Psoas muscle (tissue), 8 donors: ENCODE results near the gene FLNB. TPM values are rescaled to one million over a fixed set of nuclear protein-coding genes. Genes with fewer than 3 reads are reported as not detected.

Experiments
- ATAC-seq, 4 donors: fragments of 200-7000 bp; cut with Tn5 transposase; one replicate each; pipeline ENCODE4 v1.9.1; 2020; ENCODE audit warnings: moderate library complexity in 3 of 4, mild to moderate bottlenecking in 2 of 4
- DNase-seq, 2 donors: peaks; one replicate each; pipeline ENCODE4 v3.0.0-alpha.2; 2020
- H3K27ac ChIP-seq: fragments of 200-600 bp; one replicate; pipeline ENCODE4 v1.8.0; 2022
- H3K27me3 ChIP-seq, 3 donors: fragments of 200-600 bp in 1 of 3; one replicate each; pipeline versions ENCODE4 v1.6.1 to v1.8.0; 2013 to 2022; ENCODE audit warnings: low read length in 2 of 3, mild to moderate bottlenecking in 2 of 3, moderate library complexity in 1 of 3; ENCODE audit not compliant: insufficient read depth in 3 of 3
- H3K36me3 ChIP-seq, 2 donors: fragments of 200-600 bp in 1 of 2; one replicate each; pipeline versions ENCODE4 v1.6.1 to v1.8.0; 2013 to 2022; ENCODE audit warnings: low read depth in 1 of 2, mild to moderate bottlenecking in 1 of 2, moderate library complexity in 1 of 2; ENCODE audit not compliant: insufficient read depth in 1 of 2
- H3K4me1 ChIP-seq: fragments of 200-600 bp; one replicate; pipeline ENCODE4 v1.8.0; 2022
- H3K4me3 ChIP-seq: fragments of 200-600 bp; one replicate; pipeline ENCODE4 v1.8.0; 2022; ENCODE audit warnings: mild to moderate bottlenecking
- H3K9me3 ChIP-seq: fragments of 200-600 bp; one replicate; pipeline ENCODE4 v1.8.0; 2022
- WGBS, 3 donors: extraction: QIAGEN DNeasy Blood & Tissue Kit; methylation state at CpG; one replicate each; pipeline versions ENCODE4 v1.1.6 to v1.1.7; 2013; 5-methylcytosine and 5-hydroxymethylcytosine counted together
- intact Hi-C, 2 donors: fragments of 100-400 bp; cut with DNase I; formaldehyde crosslinking; loops; one replicate each; pipeline versions ENCODE4 v1.11.0 to v1.14.2; 2022
- polyA plus RNA-seq, 3 donors: library from polyadenylated mRNA; stranded (reverse); fragments of 200-250 nt; gene quantifications; one replicate each; pipeline ENCODE4 v1.2.3, GENCODE V29; 2013
- total RNA-seq, 4 donors: library from RNA; stranded (reverse); fragmentation: NEBNext Ultra II Directional in 2 of 4; extraction: Animal tissue kit (Norgen Biotek cat#: 25700) in 2 of 4; gene quantifications; one replicate each; pipeline versions ENCODE4 v1.2.1 to v1.2.4, GENCODE V29; 2021 to 2023
- TF ChIP-seq, protein P1 (sequence below): fragments of 200-600 bp; IDR thresholded peaks from one replicate; pipeline ENCODE4 v1.8.0; 2022; ENCODE audit warnings: antibody characterized with exemption
- donor health status: healthy with polysubstance abuse.
- donor health status: DM: no; HTN: no; CAD: no; lungs with moderate emphysema.
- donor health status: Bipolar disorder and iron deficiency.
- donor health status: healthy.
- donor health status: DM: yes; HTN: yes; CAD: no.
- donor health status: DM: no; HTN: no; CAD: no.
- donor health status: DM: no; HTN: no; CAD: no.
- donor health status: DM: yes; HTN: yes; CAD: no.

Gene FLNB
- total and polyA plus RNA-seq, 7 donors, result 6.4 to 17.9 (median 14.7) TPM

DNA sequence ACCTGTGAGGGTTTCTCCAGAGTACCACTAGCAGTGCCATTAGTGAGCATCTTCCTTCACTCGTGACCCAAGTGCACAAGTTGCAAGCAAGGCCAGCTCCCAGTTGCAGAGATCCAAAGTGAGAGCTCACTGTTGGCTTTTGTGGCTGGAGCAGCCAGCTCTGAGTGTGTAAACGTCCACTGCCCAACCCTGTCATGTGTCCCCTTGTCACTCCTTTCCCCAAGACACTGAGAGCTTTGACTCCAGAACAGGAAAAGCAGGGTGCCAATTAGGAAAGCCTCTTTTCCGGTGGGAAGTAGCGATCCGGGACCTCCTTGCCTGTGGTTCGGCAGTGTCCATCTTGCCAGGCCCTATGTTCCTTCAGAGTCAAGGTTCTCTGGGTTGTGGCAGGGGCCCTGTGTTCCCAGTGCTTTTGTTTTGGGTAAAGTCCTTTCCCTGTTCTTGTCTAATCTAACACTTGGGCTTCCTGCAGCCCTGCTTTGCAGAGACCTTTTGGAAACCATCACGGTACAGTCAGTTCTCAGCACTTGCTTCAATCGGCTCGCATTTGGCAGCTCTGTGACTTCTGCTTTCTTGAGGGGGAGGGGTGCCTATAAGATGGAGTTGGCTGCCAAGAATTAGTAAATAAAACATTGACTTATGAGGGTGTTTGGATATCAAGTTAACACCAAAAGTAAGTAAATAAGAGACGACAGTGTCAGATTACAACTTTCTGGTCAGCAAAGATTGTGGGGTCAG lies 112.0 kb downstream of the FLNB start:
- no peaks in the 10 kb centered on the region for H3K9me3 ChIP-seq
- no peaks in the 10 kb centered on the region for H3K4me1 ChIP-seq
- H3K27me3 ChIP-seq, result no peaks in the 10 kb centered on the region
- H3K36me3 ChIP-seq, result peaks cover 0 to 11% of the 10 kb centered on the region in 2 donors
- TF ChIP-seq, protein P1, sequence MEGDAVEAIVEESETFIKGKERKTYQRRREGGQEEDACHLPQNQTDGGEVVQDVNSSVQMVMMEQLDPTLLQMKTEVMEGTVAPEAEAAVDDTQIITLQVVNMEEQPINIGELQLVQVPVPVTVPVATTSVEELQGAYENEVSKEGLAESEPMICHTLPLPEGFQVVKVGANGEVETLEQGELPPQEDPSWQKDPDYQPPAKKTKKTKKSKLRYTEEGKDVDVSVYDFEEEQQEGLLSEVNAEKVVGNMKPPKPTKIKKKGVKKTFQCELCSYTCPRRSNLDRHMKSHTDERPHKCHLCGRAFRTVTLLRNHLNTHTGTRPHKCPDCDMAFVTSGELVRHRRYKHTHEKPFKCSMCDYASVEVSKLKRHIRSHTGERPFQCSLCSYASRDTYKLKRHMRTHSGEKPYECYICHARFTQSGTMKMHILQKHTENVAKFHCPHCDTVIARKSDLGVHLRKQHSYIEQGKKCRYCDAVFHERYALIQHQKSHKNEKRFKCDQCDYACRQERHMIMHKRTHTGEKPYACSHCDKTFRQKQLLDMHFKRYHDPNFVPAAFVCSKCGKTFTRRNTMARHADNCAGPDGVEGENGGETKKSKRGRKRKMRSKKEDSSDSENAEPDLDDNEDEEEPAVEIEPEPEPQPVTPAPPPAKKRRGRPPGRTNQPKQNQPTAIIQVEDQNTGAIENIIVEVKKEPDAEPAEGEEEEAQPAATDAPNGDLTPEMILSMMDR, result no peak
- no peak overlapping the region for H3K27ac ChIP-seq
- 53 to 71% (median 58%) methylated on average over 10 of the region's 10 CpGs for WGBS, 3 donors
- intact Hi-C loops, result no loop called here
- no peak overlapping the region for H3K4me3 ChIP-seq
- peak in 1 of 4 donors; percentile 42 for ATAC-seq
- DNase-seq, result no peak

- DNase-seq (no peak), ATAC-seq (no peak)
- intact Hi-C loops, result no loop called here
- TF ChIP-seq, protein P1, result no peak
- Histone ChIP-seq H3K36me3 (peaks cover 0 to 21% of the 10 kb centered on the region in 2 donors), H3K9me3 (peaks cover 3% of the 10 kb centered on the region), H3K4me3 (no peak overlapping the region), H3K27ac (no peak overlapping the region), H3K4me1 (no peaks in the 10 kb centered on the region), H3K27me3 (no peaks in the 10 kb centered on the region)
- WGBS, 3 donors, result 80 to 83% (median 81%) methylated on average over 11 of the region's 11 CpGs
Observed at GRCh38 chr3:58121183-58121582, 113.0 kb downstream of the FLNB start.

DNA sequence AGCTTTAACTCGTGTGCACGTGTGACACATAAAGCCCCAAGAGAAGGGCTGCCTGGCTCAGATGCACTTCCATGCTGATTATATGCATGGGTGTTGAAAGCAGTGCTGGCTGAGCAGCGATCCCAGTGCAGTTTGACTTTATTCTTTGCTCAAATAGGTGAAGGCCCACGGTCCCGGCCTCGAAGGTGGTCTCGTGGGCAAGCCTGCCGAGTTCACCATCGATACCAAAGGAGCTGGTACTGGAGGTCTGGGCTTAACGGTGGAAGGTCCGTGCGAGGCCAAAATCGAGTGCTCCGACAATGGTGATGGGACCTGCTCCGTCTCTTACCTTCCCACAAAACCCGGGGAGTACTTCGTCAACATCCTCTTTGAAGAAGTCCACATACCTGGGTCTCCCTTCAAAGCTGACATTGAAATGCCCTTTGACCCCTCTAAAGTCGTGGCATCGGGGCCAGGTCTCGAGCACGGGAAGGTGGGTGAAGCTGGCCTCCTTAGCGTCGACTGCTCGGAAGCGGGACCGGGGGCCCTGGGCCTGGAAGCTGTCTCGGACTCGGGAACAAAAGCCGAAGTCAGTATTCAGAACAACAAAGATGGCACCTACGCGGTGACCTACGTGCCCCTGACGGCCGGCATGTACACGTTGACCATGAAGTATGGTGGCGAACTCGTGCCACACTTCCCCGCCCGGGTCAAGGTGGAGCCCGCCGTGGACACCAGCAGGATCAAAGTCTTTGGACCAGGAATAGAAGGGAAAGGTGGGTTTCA lies 114.9 kb downstream of the FLNB start:
- Histone ChIP-seq H3K36me3 (peaks cover 0 to 23% of the 10 kb centered on the region in 2 donors), H3K27ac (no peak overlapping the region)
- 95% methylated on average over 41 of the region's 41 CpGs for whole genome bisulfite sequencing, 3 donors

DNA sequence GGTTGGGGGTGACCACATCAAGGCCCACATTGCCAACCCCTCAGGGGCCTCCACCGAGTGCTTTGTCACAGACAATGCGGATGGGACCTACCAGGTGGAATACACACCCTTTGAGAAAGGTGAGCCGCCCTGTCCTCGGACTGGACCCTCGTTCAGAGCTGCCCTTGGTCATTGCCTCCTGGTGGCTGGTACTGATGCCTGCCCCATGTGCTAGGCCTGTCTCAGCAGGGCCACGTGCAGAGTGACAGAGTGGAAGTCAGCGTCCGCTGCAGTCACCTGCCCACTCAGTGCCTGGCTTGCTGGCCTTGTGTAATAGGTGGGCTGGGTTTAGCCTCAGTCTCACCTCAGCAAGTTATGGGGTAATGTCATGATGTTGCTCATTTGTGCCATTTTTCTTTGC lies 116.2 kb downstream of the FLNB start:
- H3K9me3 ChIP-seq, result peaks cover 3% of the 10 kb centered on the region
- H3K27me3 ChIP-seq, result no peaks in the 10 kb centered on the region
- TF ChIP-seq, protein P1, result no peak
- DNase-seq (no peak), ATAC-seq (no peak)
- no peaks in the 10 kb centered on the region for H3K4me1 ChIP-seq
- intact Hi-C loops, result no loop called here
- no peak overlapping the region for H3K4me3 ChIP-seq
- no peak overlapping the region for H3K27ac ChIP-seq
- WGBS, 3 donors, result 88 to 91% (median 90%) methylated on average over 8 of the region's 8 CpGs
- H3K36me3 ChIP-seq, result peaks cover 0 to 23% of the 10 kb centered on the region in 2 donors

More for the DNA sequence above, 114.9 kb downstream of the FLNB start:
- intact Hi-C loops, result no loop called here
- TF ChIP-seq, protein P1, result no peak
- Histone ChIP-seq H3K27me3 (no peaks in the 10 kb centered on the region), H3K4me3 (no peak overlapping the region), H3K9me3 (peaks cover 3% of the 10 kb centered on the region), H3K4me1 (no peaks in the 10 kb centered on the region)
- DNase-seq, result no peak
- no peak for ATAC-seq
